ENCODE measurements around the gene FSTL1. TPM values are rescaled to one million over a fixed set of nuclear protein-coding genes. Genes with fewer than 3 reads are reported as not detected.

The FSTL1 gene
- polyA plus RNA-seq, 2 of the 4 experiments (the other 2 are of a cell fraction) = 57.7 to 118 TPM

- Histone ChIP-seq H3K4me3 (no peak overlapping the region), H3K4me1 (peaks cover 33% of the 10 kb centered on the region), H3K4me2 (no peak overlapping the region), H3K27ac (no peak overlapping the region), H3K9me3 (no peaks in the 10 kb centered on the region)
- TF ChIP-seq, protein P1, sequence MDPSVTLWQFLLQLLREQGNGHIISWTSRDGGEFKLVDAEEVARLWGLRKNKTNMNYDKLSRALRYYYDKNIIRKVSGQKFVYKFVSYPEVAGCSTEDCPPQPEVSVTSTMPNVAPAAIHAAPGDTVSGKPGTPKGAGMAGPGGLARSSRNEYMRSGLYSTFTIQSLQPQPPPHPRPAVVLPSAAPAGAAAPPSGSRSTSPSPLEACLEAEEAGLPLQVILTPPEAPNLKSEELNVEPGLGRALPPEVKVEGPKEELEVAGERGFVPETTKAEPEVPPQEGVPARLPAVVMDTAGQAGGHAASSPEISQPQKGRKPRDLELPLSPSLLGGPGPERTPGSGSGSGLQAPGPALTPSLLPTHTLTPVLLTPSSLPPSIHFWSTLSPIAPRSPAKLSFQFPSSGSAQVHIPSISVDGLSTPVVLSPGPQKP (IDR thresholded peaks at IDR 0.05; ENCODE audit: low read depth, low read length) = no peak
- TF ChIP-seq, protein P2, sequence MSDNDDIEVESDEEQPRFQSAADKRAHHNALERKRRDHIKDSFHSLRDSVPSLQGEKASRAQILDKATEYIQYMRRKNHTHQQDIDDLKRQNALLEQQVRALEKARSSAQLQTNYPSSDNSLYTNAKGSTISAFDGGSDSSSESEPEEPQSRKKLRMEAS (IDR thresholded peaks at IDR 0.05) = no peak
- TF ChIP-seq CTCF (IDR thresholded peaks at IDR 0.05) (no peak), CBX2 (IDR thresholded peaks at IDR 0.05; ENCODE audit: borderline replicate concordance, low read depth) (no peak), HEYL (CRISPR knock-in tag; IDR thresholded peaks at IDR 0.05) (no peak)
- CTCF ChIA-PET = interaction anchor here (1.3 to 11.8 kb wide), 2 partner anchors 10 to 12 kb away, joined by 5 to 141 read pairs; no protein-coding TSS in a partner anchor
- WGBS (ENCODE audit: missing lambda C conversion rate) = 83% methylated on average over 1 of the region's 1 CpG
- DNase-seq (ENCODE audit: low read depth in 1 of 2, low spot score in 1 of 2) (no peak), ATAC-seq (no peak), FAIRE-seq (no peak)
- POLR2A ChIA-PET = no interaction called here
These were observed 20.9 kb downstream of the FSTL1 start for GRCh38 chr3:120429921-120430361.

DNA sequence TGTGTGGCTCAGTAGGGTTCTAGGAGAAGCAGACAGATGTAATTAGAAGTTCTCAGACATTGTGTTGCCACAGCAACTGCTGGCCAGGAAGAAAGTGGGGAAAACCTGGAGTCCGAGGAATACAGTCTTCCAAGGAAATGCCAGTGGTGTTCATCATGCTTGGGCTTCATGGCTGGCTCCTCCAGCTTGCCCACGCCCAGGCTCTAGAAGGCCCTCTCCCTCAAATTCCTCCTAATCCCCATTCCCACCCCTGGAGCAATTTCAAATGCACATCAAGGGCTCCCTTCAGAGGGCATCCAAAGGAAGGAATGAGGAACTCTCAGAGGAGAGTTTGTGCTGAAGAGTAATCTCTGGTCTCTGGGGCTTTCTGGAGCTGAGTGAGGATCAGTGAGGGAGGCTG is 21.9 kb downstream of the FSTL1 start:
- peak in 1 of 2 experiments; percentile 36; a peak in 2 of 6 replicates for ATAC-seq
- TF ChIP-seq CHD4 (IDR thresholded peaks at IDR 0.05; ENCODE audit: borderline replicate concordance) (no peak), SREBF2 (IDR thresholded peaks at IDR 0.05) (no peak), FOXS1 (CRISPR knock-in tag; IDR thresholded peaks at IDR 0.05) (no peak), HOXA7 (CRISPR knock-in tag; IDR thresholded peaks at IDR 0.05) (no peak), HOXB5 (CRISPR knock-in tag; IDR thresholded peaks at IDR 0.05) (no peak), HDAC2 (IDR thresholded peaks at IDR 0.05) (no peak), CBX8 (IDR thresholded peaks at IDR 0.05) (no peak), NR3C1 (IDR thresholded peaks at IDR 0.05) (no peak), ZSCAN20 (CRISPR knock-in tag; IDR thresholded peaks at IDR 0.05) (no peak), RFX5 (IDR thresholded peaks at IDR 0.05) (no peak), CHD2 (IDR thresholded peaks at IDR 0.05; ENCODE audit: low read length, partially characterized antibody) (no peak), POLR2A (IDR thresholded peaks at IDR 0.05; ENCODE audit: low read length) (no peak), KDM1A (IDR thresholded peaks at IDR 0.05; ENCODE audit: low read depth) (no peak), EHMT2 (IDR thresholded peaks at IDR 0.05; ENCODE audit: low read depth) (no peak), NPAS2 (CRISPR knock-in tag; IDR thresholded peaks at IDR 0.05; ENCODE audit: borderline replicate concordance) (no peak), CTCF (IDR thresholded peaks at IDR 0.05) (no peak)
- peaks cover 28% of the 10 kb centered on the region for H3K4me1 ChIP-seq
- no peak overlapping the region for H3K27ac ChIP-seq
- DNase-seq (ENCODE audit: low read depth in 1 of 2, low spot score in 1 of 2) = no peak
- no peak overlapping the region for H3K4me2 ChIP-seq
- no peak for FAIRE-seq
- no peaks in the 10 kb centered on the region for H3K9me3 ChIP-seq
- no peak overlapping the region for H3K4me3 ChIP-seq
- ChIA-PET CTCF (interaction anchor here (11.8 kb wide), 1 partner anchor 9 kb away, joined by 141 read pairs; no protein-coding TSS in a partner anchor), POLR2A (no interaction called here)
- 76% methylated on average over 2 of the region's 2 CpGs for WGBS (ENCODE audit: missing lambda C conversion rate)

- H3K4me3 ChIP-seq = no peak overlapping the region
- DNase-seq (ENCODE audit: low read depth in 1 of 2, low spot score in 1 of 2) = no peak
- H3K4me1 ChIP-seq = peaks cover 17% of the 10 kb centered on the region
- H3K4me2 ChIP-seq = no peak overlapping the region
- FAIRE-seq = no peak
- H3K9me3 ChIP-seq = no peaks in the 10 kb centered on the region
- ChIA-PET CTCF (interaction anchor here (11.8 kb wide), 1 partner anchor 7 kb away, joined by 141 read pairs; no protein-coding TSS in a partner anchor), POLR2A (no interaction called here)
- no peak for ATAC-seq
- H3K27ac ChIP-seq = no peak overlapping the region
- TF ChIP-seq POLR2AphosphoS2 (conservative IDR thresholded peaks at IDR 0.05; ENCODE audit: low read length) (no peak), RCOR1 (IDR thresholded peaks at IDR 0.05; ENCODE audit: low read depth, low read length) (no peak), HDAC2 (IDR thresholded peaks at IDR 0.05) (no peak), FOSL2 (IDR thresholded peaks at IDR 0.05) (no peak), FOSL2 (CRISPR knock-in tag; IDR thresholded peaks at IDR 0.05) (no peak), FOXS1 (CRISPR knock-in tag; IDR thresholded peaks at IDR 0.05) (no peak), CEBPB (IDR thresholded peaks at IDR 0.05) (no peak), NFE2L2 (conservative IDR thresholded peaks at IDR 0.05; ENCODE audit: low read length) (no peak), TFCP2L1 (CRISPR knock-in tag; IDR thresholded peaks at IDR 0.05) (no peak), ZC3H11A (IDR thresholded peaks at IDR 0.05) (no peak), HOXB5 (CRISPR knock-in tag; IDR thresholded peaks at IDR 0.05) (no peak), RAD21 (conservative IDR thresholded peaks at IDR 0.05 in 1 of 2, IDR thresholded peaks at IDR 0.05 in 1 of 2) (no peak), BCL3 (IDR thresholded peaks at IDR 0.05) (no peak)
- TF ChIP-seq, protein P2 (IDR thresholded peaks at IDR 0.05) = no peak
These were observed 23.6 kb downstream of the FSTL1 start for GRCh38 chr3:120427201-120427600.
